HG03432 (cell line): ENCODE data around the gene PARVB.
"Not testable (repeated sequence)": the region's sequence is repeated elsewhere in the genome, so short reads cannot be mapped to it uniquely, and the experiment has no call there.

Experiments
- ATAC-seq: cut with Tn5 transposase; IDR thresholded peaks from one replicate; pipeline ENCODE4 v1.9.1; 2021; ENCODE audit warnings: mild to moderate bottlenecking, moderate library complexity; ENCODE audit not compliant: unreplicated experiment

The PARVB gene

GRCh38 chr22:44103735-44104480 lies 79.8 kb downstream of the PARVB start:
- ATAC-seq = no peak

DNA sequence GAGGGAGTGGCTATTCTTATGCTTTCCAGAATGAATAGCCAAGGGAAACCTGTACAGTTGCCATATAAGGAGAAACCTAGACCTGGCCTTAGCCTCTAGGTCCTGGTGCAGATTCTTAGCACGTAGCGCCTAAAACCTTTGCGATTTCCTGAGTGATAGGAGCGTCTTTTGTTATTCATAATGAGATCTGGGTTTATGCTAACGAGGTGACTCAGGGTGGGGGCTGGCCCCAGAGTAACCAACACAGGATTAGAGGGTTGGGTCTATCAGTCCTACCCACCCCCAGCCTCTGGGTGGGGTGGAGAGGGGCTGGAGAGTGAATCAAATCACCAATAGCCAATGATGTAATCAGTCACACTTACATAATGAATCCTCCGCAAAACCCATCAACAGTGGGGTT lies 83.2 kb downstream of the PARVB start:
- ATAC-seq = no peak

DNA sequence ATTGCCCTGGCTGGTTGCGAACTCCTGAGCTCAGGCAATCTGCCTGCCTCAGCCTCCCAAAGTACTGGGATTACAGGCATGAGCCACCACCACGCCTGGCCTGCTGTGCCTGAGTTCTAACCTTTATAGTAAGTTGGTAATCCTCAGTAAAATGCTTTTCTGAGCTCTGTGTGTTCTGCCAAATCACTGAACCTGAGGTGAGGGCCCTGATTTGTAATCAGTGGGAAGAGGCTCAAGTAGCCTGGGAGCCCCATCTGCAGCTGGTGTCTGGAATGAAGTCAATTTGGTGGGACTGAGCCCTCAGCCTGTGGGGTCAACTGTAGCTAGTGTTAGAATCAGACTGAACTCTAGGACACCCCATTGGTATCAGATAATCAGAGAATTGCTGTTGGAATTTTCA lies 84.0 kb downstream of the PARVB start:
- no peak for ATAC-seq

DNA sequence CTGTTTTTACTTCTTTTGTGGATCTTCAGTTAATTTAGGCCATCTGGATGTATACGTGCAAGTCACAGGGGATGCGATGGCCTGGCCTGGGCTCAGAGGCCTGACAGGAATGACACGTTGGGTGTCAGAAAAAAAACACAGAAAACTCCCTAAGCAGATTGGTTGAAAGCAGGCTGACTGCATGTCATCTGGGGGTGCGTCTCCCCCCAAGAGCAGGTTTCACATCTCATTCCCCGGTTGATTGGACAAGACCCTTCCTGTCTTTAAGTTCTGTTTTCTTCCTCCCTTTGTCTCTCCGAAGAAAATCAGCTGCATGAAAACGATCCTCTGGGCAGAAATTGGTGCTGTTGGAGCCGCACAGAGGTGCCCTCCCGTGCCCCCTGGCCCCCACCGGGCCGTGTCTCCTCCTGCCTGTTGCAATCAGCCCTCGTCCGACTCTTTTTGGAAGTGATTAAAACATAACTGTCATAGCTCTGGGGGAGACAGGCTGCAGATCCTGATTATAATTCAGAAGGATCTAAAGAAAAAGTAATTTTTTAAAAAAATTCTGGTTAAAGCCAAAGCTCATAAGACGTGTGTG lies 84.8 kb downstream of the PARVB start:
- no peak for ATAC-seq

- ATAC-seq = no peak
Observed at GRCh38 chr22:44109416-44109815, 85.3 kb downstream of the PARVB start.

DNA sequence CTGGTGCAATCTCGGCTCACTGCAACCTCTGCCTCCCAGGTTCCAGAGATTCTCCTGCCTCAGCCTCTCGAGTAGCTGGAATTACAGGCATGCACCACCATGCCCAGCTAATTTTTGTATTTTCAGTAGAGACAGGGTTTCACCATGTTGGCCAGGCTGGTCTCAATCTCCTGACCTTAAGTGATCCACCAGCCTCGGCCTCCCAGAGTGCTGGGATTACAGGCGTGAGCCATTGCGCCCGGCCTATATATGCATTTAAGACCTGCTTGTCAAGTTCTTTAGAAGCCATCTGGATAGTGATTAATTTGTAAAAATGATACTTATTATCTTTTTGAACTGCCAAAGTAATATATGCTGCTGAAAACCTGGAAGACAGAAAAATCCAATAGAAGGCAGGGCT lies 86.6 kb downstream of the PARVB start:
- ATAC-seq = not testable (repeated sequence)

- no peak for ATAC-seq
Observed at GRCh38 chr22:44111562-44112155, 87.6 kb downstream of the PARVB start.

DNA sequence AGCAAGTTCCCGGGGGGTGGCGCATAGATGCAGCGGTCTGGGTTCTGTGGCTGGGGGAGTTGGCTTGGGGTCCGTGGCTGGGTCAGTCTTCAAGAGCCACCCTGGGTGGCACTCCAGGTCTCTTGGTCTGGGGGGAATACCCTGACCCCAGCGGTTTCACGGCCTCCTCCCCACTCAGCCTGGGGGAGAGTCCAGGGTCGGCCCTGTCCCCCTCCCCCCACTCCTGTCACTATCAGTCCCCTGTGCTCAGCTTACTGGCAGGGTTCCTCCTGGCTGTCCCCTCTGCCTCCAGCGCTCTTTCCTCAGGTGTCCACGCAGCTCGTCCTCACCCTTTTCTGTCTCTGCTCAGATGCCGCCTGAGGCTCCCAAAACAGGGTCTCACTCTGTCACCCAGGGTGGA lies 88.1 kb downstream of the PARVB start:
- ATAC-seq = no peak

DNA sequence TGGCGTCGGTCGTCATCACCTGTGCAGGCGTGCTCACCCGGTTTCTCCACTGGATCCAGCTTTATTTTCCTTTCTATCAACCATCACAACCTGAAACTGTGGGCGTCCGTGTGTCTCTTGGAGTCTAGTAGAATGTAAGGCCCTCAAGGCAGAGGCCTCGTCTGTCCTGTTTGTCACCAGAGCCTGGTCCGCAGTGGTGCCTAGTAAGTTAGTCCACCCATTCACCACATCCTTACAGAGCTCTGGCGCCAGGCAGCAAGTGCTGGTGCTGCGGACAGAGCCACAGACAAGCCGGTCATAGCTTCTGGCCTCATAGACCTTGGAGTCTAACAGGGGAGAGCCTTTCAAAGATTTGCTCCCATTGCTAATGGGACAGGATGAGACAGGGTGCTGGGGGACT lies 92.2 kb downstream of the PARVB start:
- ATAC-seq = no peak

- no peak for ATAC-seq
Observed at GRCh38 chr22:44116755-44117684, 92.9 kb downstream of the PARVB start.

- ATAC-seq = no peak
Observed at GRCh38 chr22:44117746-44118145, 93.6 kb downstream of the PARVB start.

DNA sequence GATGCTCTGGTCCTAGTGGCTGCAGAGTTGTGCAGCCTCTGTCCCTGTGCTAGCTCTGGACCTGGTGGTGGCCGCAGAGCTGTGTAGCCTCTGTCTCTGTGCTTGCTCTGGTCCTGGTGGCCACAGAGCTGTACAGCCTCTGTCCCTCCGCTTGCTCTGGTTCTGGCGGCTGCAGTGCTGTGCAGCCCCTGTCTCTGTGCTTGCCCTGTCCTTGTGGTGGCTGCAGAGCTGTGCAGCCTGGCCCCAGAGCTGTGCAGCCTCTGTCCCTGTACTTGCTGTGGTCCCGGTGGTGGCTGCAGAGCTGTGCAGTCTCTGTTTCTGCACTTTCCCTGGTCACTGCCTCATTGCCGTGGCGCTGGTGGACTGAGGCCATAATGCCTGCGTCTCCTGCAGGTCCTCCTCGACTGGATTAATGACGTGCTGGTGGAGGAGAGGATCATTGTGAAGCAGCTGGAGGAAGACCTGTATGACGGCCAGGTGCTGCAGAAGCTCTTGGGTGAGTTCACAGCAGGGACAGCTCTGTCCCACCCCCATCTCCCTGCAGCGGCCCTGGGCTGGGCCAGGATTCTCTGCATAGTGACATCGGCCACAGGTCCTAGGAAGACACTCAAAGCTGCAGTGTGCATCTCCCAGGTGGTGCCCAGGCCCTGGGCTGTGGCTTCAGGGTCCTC lies 94.7 kb downstream of the PARVB start:
- no peak for ATAC-seq

GRCh38 chr22:44119669-44120313 lies 95.7 kb downstream of the PARVB start:
- ATAC-seq = no peak

GRCh38 chr22:44120314-44120704 lies 96.2 kb downstream of the PARVB start:
- ATAC-seq = no peak

GRCh38 chr22:44125421-44125820 lies 101.3 kb downstream of the PARVB start:
- ATAC-seq = no peak

DNA sequence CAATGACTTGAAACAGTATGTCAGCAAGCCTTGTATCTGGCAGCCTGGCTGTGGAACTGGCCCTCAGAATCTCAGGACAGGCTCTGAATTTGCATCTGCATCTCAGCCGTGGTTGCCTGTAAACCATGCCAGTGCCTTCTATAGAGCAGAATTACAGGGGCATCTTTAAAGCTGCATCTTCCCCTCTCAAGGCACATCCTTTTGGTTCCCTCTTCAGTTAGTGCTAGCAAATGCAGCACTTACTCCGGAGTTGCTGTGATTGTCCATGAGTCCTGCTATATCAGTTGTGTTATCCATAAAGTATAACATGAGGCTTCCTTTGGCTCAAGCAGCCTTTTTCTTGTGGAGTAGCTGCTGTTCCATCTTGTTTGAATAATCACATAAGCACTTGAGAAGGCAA lies 102.7 kb downstream of the PARVB start:
- ATAC-seq = no peak

- ATAC-seq = no peak
Observed at GRCh38 chr22:44127356-44127755, 103.3 kb downstream of the PARVB start.

DNA sequence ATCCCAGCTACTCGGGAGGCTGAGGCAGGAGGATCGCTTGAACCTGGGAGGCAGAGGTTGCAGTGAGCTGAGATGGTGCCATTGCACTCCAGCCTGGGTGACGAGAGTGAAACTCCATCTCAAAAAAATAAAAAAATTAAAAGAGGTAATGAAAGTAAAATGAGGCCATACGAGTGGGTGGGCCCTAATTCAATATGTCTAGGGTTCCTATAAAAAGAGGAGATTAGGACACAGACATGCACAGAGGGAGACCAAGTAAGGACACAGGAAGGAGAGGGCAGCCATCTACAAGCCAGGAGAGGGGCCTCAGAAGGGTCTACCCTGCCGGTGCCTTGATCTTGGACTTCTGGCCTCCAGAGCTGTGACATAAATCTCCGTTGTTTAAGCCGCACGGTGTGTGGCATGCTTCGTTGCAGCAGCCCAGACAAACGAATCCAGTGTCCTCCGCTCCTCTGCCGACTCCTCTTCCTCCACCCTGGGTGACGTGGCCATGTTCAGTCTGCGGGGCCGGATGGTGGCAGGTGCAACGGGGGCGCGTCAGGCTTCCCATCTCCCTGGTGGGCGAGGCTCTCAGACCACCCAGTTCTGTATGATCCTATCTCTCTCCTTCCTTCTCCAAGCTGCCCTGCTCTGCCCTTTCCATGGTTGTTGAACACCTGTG lies 105.0 kb downstream of the PARVB start:
- ATAC-seq = no peak

DNA sequence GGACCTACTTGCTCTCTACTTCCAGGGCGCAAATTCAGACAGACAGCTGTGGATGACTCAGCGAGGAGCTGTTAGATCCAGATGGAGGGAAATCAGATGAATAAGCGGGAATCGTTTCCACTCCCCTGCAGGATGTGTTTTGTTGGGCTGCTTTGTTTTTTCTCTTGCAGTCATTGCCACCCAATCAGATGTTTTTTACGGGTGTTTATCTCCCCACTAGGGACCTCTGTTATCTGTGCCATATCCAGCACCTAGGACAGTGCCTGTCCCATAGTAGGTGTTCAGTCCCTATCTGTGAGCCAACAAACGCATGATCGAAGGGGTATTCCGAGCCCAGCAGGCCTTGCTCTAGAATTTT lies 105.5 kb downstream of the PARVB start:
- ATAC-seq = no peak
